SK-MEL-5 (cell line): ENCODE results near the gene TMEM59L. TPM values are rescaled to one million over a fixed set of nuclear protein-coding genes. Genes with fewer than 3 reads are reported as not detected.
A peak's percentile ranks its signal among the peaks of the same experiment; 100 is the strongest.

Experiments
- DNase-seq: peaks from one replicate; pipeline ENCODE4 v3.0.0-alpha.2; 2016; ENCODE audit warnings: low read depth, low spot score
- in situ Hi-C: cut with HindIII; loops from 2 replicates; pipeline ENCODE4 v1.10.0; 2016; ENCODE audit warnings: low sequenced_read_pairs, high pct_unique_total_duplicates, low pct_unique_long_range_greater_than_20kb
- total RNA-seq: library from RNA; depleted of rRNA; stranded (reverse); fragments of >200 nt; shearing (Covaris generic); gene quantifications from 2 replicates; pipeline ENCODE4 v1.2.3, GENCODE V29; 2014

Gene TMEM59L
- total RNA-seq, 1 experiment from 2014 or later: 0.08 TPM

GRCh38 chr19:18620311-18620710 lies 7.6 kb downstream of the TMEM59L start:
- in situ Hi-C loops: no loop called here
- DNase-seq: no peak

DNA sequence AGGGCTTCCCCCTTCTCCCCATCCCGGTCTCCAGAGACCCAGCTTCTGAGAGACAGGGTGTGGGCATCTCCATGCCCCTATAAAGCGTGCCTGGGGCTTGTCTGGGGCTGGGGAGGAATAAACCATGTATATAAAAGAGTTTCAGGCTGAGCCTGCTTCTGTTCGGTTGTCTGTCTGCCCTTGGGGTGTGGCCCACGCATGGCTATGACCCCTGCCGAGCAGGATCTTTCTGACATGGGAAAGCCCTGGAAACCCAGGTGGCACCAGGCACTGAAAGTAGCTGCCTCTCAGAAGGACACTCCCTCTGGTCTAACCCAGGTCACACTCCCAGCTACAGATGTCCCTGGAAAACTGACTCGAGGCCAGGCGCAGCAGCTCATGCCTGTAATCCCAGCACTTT lies 8.2 kb downstream of the TMEM59L start:
- in situ Hi-C loops: no loop called here
- DNase-seq: no peak

GRCh38 chr19:18626906-18627305 lies 14.2 kb downstream of the TMEM59L start:
- in situ Hi-C loops: no loop called here
- DNase-seq: no peak

DNA sequence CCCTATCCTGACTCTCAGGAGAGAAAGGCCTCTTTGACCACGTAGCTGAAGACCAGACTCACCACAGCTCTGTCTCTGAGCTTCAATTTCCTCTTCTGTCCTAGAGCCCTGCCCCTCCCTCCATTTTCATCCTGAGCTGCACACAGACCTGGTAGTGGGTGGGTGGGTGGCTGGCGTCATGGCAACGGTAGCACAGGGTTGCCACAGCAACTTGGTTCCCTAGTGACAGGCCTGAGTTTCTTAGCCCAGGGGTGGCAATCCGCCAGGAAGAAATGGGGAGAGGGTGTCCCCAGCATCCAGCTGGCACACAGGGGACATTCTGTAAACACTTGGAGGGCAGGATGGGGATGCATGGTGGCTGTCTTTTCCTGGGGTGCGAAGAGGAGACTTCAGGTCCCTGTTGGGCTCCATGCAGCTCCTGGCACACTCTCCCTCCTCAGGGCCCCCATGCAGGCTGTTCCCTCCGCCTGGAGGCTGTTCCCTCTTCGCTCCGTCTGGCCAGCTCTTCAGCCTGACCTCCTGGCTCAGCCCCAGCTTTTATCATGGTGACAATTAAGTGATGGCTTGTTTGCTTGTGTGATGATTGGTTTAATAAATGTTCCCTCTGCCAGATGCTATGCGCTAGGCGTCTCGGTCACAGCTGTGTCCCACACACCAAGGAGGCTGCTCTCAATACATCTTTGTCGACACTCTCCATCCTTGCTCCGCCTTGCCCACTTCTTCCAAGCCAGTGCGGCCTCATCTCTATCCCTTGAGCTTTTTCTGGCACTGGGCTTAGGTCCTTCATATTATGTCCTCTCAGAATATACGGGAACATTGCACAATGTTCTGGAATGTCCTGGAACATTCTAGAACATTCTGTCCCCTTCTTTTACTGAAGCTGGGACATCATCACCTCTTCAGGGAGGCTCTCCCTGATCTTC lies 16.8 kb downstream of the TMEM59L start:
- in situ Hi-C loops: no loop called here
- no peak for DNase-seq

DNA sequence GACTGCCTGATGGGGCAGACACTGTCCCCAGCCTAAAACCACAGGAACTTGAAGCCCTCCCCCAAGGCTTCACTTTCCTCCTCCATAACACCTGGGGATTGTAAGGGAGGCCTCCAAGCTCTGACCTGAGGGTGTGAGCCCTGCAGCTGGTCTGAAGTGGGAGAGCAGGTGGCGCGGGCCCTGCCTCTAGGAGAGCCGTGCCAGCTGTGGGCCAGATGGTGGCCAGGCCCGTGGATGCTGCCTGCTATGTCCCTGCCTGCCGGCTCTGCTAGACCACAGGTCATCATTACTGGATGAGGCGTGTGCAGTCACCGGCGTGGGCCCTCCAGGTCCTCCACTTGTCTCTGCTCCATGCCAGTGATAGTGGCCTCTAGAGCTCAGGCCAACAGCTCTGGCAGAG lies 20.7 kb downstream of the TMEM59L start:
- in situ Hi-C loops: no loop called here
- no peak for DNase-seq

DNA sequence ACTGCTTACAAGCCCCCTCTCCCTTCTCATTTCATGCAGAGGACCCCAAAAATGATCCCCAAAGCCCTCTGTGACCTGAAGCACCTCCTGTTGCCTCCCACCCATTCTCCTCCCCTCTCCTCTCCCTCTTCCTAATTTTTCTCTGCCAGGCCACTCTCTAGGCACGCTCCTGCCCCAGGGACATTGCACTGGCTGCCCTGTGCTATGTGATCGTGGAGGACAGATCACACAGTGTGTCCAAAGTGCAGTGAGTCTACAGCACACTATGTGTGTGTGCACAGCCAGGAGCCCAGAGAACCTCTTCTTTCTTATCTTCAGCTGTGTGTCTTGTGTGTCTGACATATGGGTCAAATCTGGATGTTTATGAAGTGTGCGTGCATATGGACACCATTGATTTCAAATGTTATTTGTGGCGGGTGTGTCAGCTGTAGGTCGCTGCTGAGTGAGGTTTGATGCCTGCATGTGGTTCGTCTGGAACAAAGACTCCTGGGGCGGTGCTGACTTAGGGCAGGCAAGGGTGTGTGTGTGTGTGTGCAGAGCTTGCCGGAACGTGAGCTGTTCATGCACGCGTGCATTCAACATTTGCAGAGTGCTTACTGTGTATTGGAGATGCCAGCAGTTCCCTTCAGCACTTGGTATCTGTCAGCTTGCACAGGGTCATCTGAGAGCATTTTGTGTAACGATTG lies 22.1 kb downstream of the TMEM59L start:
- no peak for DNase-seq
- in situ Hi-C loops: no loop called here

DNA sequence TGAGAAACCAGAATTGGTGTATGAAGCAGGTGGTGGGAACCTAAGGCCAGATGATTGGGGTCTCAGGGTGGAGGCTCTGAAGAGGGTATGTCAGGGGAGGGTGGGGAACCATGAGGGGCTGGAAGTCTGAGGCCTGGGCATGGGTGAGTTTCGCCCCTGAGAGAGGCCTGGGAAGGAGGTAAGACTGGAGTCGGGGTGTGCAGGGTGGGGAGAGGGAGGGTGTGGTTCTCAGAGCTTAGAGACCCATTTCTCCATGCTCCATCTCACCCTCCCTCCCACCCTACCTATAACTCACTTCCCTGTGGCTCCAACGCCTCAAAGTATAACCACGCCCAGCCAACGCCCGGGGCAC lies 23.1 kb downstream of the TMEM59L start:
- no peak for DNase-seq
- in situ Hi-C loops: no loop called here

- in situ Hi-C loops: no loop called here
- DNase-seq: peak; percentile 92
Measured at GRCh38 chr19:18636183-18636968, 23.7 kb downstream of the TMEM59L start.

DNA sequence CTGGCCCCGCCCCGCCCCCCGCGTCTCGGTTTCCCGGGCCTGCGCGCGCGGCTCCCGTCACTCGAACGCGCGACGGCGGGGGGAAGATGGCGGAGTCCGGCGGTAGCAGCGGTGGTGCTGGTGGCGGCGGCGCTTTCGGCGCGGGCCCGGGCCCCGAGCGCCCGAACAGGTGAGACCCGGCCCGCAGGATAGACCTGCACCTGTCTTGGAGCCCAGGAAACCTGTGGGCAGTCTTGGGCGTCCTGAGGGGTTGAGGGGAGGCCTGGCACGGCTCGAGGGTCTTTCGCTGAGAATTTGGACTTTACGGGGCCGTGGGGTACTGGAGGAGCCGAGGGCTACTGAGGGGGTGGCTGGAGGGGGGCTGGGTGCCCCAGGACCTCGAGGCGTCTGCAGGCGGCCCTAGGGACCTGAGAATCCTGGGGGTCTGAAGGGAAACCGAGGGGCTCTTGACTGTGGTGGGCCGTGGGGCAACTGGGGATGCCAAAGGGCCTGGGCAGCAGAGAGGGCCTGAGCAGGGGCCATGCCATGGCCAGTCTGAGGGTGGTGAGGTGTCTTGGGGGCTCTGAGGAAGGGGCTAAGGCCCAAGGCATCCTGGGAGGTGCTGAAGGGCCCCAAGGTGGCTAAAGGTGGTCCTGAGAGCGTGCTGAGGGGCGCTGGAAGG lies 24.4 kb downstream of the TMEM59L start, which contains the start of gene KLHL26:
TSS of gene KLHL26 (plus strand) at position 60 of the 661 bp plus-strand sequence. CDS start at position 87, 27 bp downstream.
- in situ Hi-C loops: no loop called here
- no peak for DNase-seq

GRCh38 chr19:18637673-18638630 lies 25.3 kb downstream of the TMEM59L start:
- DNase-seq: peak; percentile 12

DNA sequence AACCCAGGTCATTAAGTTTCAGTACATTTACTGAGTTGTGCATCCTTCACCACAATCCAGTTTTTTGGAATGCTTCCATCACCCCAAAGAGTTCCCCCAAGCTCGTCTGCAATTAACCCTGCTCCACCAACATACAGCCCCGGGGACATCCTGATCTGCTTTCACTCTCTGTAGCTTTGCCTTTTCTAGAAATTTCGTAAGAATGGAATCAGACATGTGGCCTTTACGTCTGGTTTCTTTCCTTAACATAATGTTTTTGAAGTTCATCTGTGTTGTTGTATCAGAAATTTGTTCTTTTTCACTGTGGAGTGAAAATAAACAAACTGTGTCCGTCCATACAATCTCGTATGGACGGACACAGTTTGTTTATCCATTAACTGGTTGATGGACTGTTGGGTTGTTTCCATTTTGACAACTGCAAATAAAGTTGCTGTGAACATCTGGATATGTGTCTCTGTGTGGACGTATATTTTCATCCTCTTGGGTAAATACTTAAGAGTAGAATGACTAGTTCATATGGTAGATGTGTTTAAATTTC lies 27.1 kb downstream of the TMEM59L start:
- in situ Hi-C loops: no loop called here
- DNase-seq: no peak

More at GRCh38 chr19:18637673-18638630, 25.3 kb downstream of the TMEM59L start:
- in situ Hi-C loops: no loop called here

GRCh38 chr19:18644196-18645034 lies 31.7 kb downstream of the TMEM59L start:
- in situ Hi-C loops: no loop called here

DNA sequence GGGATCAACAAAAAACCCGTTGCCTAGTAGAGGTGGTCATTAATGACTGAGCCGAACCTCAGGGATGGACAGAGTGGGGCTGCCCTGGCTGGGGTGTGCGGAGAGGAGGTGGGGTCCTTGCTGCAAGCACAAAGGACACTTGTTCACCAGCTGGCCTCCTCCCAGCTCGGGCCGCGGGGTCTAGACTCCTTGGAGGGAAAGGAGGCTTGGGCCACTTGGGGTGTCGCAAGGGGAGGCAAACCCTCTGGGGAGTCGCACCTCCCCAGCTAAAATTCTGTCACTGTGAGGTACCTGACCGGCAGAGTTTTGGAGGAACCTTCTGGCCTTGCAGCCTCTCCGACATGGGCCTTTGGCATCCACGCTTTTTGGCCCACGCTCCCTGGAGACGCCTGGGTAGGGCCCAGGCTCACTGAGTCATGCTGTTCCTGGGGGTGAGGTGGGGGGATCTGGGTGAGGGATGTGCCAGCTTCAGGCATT lies 32.4 kb downstream of the TMEM59L start:
- in situ Hi-C loops: no loop called here
- no peak for DNase-seq

More at GRCh38 chr19:18644196-18645034, 31.7 kb downstream of the TMEM59L start:
- DNase-seq: no peak

- in situ Hi-C loops: no loop called here
- no peak for DNase-seq
Measured at GRCh38 chr19:18646535-18647370, 34.1 kb downstream of the TMEM59L start.

DNA sequence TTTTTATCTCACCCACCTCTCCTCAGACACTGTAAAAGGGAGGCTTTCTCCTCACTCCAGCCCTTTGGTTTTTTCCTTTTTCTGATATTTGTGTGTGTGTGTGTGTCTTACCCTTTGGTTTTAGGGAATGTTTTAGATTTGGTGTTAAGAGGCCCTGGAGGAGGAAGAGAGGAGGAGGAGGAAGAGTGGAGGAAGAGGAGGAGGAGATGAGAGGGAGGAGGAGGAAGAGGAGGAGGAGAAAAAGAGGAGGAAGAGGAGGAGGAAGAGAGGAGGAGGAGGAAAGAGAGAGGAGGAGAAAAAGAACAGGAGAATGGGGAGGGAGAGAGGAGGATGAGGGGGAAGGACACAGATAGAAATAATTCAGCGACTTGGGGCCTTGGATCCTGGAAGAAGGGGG lies 34.7 kb downstream of the TMEM59L start:
- DNase-seq: no peak
- in situ Hi-C loops: no loop called here
